Thyroid gland (tissue), 4 donors: Measurements from ENCODE around the gene XRCC4.

Source experiments
- POLR2A ChIP-seq, 2 donors: fragments of 450-650 bp; IDR thresholded peaks; one replicate each; pipeline ENCODE4 v1.6.1; 2017; ENCODE audit warnings: antibody characterized with exemption in 2 of 2, mild to moderate bottlenecking in 2 of 2, moderate library complexity in 1 of 2
- TF ChIP-seq, protein P1 (sequence below), 6 experiments: fragments of 200-600 bp in 3 of 6; fragments of 450-650 bp in 3 of 6; sonication (generic) in 3 of 6; IDR thresholded peaks; one replicate each; pipeline ENCODE4 v1.5.1; 2016 to 2019; ENCODE audit warnings: antibody characterized with exemption in 6 of 6, mild to moderate bottlenecking in 2 of 6, inconsistent platforms in 1 of 6, moderate library complexity in 1 of 6

DNA sequence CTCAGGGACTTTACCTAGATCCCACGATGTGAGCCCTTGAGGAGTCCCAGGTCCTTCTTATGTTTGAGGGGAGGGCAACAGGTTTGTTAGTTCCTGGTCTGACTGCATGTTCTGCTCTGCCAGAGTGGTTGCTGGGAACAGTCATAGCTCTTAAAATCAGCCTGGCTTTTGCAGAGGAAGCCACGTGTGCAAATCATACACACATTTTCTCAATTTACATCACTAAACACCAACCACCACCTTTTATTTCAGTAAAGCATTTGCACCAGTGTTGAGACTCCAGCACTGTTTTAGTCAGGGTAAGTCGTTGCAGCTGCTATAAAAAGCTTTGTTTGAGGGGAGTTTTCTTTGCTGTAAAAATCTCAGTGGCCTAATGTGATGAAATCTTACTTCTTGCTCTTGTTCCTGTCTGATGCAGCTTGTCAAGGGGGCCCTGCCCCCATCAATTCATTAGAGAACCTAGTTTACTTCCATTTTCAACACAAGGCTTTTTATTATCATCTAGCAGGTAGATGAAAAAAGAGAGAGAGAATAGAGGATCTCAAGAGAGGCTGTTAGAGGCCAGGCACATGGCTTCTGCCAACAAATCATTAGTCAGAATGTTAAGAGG is 323.9 kb downstream of the XRCC4 start:
- TF ChIP-seq, protein P1, sequence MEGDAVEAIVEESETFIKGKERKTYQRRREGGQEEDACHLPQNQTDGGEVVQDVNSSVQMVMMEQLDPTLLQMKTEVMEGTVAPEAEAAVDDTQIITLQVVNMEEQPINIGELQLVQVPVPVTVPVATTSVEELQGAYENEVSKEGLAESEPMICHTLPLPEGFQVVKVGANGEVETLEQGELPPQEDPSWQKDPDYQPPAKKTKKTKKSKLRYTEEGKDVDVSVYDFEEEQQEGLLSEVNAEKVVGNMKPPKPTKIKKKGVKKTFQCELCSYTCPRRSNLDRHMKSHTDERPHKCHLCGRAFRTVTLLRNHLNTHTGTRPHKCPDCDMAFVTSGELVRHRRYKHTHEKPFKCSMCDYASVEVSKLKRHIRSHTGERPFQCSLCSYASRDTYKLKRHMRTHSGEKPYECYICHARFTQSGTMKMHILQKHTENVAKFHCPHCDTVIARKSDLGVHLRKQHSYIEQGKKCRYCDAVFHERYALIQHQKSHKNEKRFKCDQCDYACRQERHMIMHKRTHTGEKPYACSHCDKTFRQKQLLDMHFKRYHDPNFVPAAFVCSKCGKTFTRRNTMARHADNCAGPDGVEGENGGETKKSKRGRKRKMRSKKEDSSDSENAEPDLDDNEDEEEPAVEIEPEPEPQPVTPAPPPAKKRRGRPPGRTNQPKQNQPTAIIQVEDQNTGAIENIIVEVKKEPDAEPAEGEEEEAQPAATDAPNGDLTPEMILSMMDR (IDR thresholded peaks at IDR 0.05), result no peak
- no peak for TF ChIP-seq POLR2A (IDR thresholded peaks at IDR 0.05)
